Measurements from ENCODE around the gene PTPRH.

GRCh38 chr19:55252760-55253663, 43.7 kb upstream of the PTPRH start:
- TF ChIP-seq CTCF (IDR thresholded peaks at IDR 0.05 in 2 of 3, conservative IDR thresholded peaks at IDR 0.05 in 1 of 3; ENCODE audit: borderline replicate concordance in 1 of 3, insufficient read depth in 1 of 3, low read depth in 2 of 3, low read length in 2 of 3) (no peak), CEBPB (IDR thresholded peaks at IDR 0.05; ENCODE audit: low read depth) (no peak), EZH2 (IDR thresholded peaks at IDR 0.05) (no peak), YY1 (IDR thresholded peaks at IDR 0.05; ENCODE audit: extremely low read depth, insufficient replicate concordance, low read depth, low read length) (no peak), POLR2AphosphoS5 (IDR thresholded peaks at IDR 0.05; ENCODE audit: low read depth, low read length) (no peak), TCF7L2 (IDR thresholded peaks at IDR 0.05; ENCODE audit: borderline replicate concordance, extremely low read depth, insufficient read depth, insufficient read length) (no peak), SP1 (IDR thresholded peaks at IDR 0.05; ENCODE audit: low read depth) (no peak), POLR2A (IDR thresholded peaks at IDR 0.05; ENCODE audit: borderline replicate concordance, extremely low read depth, insufficient read depth, insufficient read length) (no peak)
- TF ChIP-seq, protein P1, sequence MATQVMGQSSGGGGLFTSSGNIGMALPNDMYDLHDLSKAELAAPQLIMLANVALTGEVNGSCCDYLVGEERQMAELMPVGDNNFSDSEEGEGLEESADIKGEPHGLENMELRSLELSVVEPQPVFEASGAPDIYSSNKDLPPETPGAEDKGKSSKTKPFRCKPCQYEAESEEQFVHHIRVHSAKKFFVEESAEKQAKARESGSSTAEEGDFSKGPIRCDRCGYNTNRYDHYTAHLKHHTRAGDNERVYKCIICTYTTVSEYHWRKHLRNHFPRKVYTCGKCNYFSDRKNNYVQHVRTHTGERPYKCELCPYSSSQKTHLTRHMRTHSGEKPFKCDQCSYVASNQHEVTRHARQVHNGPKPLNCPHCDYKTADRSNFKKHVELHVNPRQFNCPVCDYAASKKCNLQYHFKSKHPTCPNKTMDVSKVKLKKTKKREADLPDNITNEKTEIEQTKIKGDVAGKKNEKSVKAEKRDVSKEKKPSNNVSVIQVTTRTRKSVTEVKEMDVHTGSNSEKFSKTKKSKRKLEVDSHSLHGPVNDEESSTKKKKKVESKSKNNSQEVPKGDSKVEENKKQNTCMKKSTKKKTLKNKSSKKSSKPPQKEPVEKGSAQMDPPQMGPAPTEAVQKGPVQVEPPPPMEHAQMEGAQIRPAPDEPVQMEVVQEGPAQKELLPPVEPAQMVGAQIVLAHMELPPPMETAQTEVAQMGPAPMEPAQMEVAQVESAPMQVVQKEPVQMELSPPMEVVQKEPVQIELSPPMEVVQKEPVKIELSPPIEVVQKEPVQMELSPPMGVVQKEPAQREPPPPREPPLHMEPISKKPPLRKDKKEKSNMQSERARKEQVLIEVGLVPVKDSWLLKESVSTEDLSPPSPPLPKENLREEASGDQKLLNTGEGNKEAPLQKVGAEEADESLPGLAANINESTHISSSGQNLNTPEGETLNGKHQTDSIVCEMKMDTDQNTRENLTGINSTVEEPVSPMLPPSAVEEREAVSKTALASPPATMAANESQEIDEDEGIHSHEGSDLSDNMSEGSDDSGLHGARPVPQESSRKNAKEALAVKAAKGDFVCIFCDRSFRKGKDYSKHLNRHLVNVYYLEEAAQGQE (IDR thresholded peaks at IDR 0.05; ENCODE audit: low read depth) = no peak
